Measurements from ENCODE around the gene TM4SF20. TPM values are rescaled to one million over a fixed set of nuclear protein-coding genes. Genes with fewer than 3 reads are reported as not detected.

TM4SF20 gene
- total RNA-seq, 1 donor from 2014 or later: not detected

DNA sequence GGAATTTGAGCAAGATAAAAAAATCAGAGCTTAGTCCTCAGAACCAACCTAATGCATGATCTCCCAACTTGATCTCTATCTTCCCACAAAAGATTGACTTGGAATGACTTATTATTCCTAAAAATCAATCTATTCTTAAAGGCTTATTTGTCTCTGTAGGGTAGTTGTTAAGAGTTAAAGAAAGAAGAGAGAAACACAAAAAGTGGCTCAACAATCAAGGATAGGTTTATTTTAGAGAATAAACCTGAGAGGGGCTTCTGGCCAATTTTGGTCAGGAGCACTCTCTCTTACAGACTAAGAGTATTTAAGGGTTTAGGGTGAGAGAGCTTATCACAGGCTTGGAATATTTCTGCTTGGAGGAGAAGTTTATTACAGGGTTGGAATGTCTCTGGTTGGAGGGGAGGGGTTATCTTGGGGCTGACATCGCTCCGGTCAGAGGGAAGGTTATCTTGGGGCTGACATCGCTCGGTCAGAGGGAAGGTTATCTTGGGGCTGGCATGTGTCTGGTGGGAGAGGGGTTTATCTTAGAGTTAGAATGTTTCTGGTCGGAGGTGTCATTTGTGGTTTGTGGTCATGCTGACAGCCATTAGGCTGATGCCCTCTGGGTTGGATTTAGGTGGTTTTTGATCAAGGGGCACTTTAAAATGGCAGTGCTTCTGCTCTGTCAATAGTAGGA is 56.4 kb downstream of the TM4SF20 start:
- no peaks in the 10 kb centered on the region for H3K36me3 ChIP-seq (ENCODE audit: control insufficient read depth, insufficient read depth, low read length)
- TF ChIP-seq, protein P1, sequence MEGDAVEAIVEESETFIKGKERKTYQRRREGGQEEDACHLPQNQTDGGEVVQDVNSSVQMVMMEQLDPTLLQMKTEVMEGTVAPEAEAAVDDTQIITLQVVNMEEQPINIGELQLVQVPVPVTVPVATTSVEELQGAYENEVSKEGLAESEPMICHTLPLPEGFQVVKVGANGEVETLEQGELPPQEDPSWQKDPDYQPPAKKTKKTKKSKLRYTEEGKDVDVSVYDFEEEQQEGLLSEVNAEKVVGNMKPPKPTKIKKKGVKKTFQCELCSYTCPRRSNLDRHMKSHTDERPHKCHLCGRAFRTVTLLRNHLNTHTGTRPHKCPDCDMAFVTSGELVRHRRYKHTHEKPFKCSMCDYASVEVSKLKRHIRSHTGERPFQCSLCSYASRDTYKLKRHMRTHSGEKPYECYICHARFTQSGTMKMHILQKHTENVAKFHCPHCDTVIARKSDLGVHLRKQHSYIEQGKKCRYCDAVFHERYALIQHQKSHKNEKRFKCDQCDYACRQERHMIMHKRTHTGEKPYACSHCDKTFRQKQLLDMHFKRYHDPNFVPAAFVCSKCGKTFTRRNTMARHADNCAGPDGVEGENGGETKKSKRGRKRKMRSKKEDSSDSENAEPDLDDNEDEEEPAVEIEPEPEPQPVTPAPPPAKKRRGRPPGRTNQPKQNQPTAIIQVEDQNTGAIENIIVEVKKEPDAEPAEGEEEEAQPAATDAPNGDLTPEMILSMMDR (IDR thresholded peaks at IDR 0.05; ENCODE audit: insufficient read depth, low read length, severe bottlenecking): no peak
- no peak for FAIRE-seq
- H3K4me3 ChIP-seq (ENCODE audit: low read depth, low read length): no peak overlapping the region
- no peaks in the 10 kb centered on the region for H3K27me3 ChIP-seq (ENCODE audit: control insufficient read depth, insufficient read depth, low read length)
- no peak for DNase-seq (ENCODE audit: low read depth)

DNA sequence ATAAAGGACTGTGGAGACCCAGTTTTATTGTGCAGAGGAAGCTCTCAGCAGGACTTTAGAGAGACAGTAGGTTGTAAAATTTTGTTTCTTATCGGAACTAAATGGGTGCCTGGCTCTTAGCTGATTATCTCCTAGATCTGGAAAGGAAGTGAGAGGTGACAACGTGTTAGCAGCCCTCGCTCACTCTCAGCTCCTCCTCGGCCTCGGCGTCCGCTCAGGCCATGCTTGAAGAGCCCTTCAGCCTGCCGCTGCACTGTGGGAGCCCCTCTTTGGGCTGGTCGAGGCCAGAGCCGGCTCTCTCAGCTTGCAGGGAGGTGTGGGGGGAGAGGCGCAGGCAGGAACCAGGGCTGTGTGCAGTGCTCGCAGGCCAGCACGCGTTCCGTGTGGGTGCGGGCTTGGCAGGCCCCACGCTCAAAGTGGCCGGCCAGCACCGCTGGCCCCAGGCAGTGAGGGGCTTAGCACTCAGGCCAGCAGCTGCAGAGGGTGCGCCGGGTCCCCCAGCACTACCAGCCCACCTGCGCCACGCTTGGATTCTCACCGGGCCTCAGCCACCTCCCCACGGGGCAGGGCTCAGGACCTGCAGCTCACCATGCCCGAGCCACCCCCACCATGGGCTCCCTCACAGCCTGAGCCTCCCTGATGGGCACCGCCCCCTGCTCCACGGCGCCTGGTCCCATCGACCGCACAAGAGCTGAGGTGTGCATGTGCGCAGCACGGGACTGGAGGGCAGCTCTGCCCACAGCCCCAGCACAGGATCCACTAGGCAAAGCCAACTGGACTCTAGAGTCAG is 58.6 kb downstream of the TM4SF20 start:
- Histone ChIP-seq H3K36me3 (ENCODE audit: control insufficient read depth, insufficient read depth, low read length) (no peaks in the 10 kb centered on the region), H3K4me3 (ENCODE audit: low read depth, low read length) (no peak overlapping the region), H3K27me3 (ENCODE audit: control insufficient read depth, insufficient read depth, low read length) (no peaks in the 10 kb centered on the region)
- DNase-seq (ENCODE audit: low read depth) (no peak), FAIRE-seq (no peak)
- TF ChIP-seq, protein P1 (IDR thresholded peaks at IDR 0.05; ENCODE audit: insufficient read depth, low read length, severe bottlenecking): no peak

DNA sequence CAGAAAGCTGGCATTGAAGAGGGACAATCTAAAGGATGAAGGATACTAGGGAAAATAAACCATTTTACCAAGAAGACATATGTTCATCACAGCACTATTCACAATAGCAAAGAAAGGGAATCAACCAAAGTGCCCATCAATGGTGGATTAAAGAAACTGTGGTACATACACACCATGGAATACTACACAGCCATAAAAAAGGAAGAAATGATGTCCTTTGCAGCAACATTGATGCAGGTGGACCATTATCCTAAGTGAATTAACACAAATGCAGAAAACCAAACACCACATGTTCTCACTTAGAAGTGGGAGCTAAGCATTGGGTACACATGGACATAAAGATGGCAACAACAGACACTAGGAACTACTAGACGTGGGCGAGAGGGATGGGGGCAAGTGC is 61.3 kb downstream of the TM4SF20 start:
- no peaks in the 10 kb centered on the region for H3K27me3 ChIP-seq (ENCODE audit: control insufficient read depth, insufficient read depth, low read length)
- H3K4me3 ChIP-seq (ENCODE audit: low read depth, low read length): no peak overlapping the region
- TF ChIP-seq, protein P1 (IDR thresholded peaks at IDR 0.05; ENCODE audit: insufficient read depth, low read length, severe bottlenecking): no peak
- H3K36me3 ChIP-seq (ENCODE audit: control insufficient read depth, insufficient read depth, low read length): no peaks in the 10 kb centered on the region
- FAIRE-seq (no peak), DNase-seq (ENCODE audit: low read depth) (no peak)

DNA sequence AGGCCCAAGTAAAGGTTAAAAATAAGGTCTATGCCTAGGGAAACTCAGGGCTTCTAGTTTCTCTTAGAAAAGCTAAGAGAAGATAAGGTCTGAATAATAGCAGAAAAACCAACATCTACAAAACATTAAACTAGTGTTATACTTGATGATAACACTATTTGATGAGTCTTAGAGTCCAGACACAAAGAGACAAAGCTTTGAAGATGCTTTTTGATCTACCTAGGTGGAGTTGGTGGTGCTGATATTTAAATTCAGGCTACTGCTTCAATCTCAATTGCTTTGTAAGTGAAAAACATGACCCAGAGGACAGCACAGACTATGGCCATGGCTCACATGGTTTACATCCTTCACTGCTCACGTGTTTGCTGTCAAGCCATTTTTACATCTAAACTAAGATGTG is 65.8 kb downstream of the TM4SF20 start:
- DNase-seq (ENCODE audit: low read depth): no peak
- H3K36me3 ChIP-seq (ENCODE audit: control insufficient read depth, insufficient read depth, low read length): no peaks in the 10 kb centered on the region
- H3K4me3 ChIP-seq (ENCODE audit: low read depth, low read length): no peak overlapping the region
- no peaks in the 10 kb centered on the region for H3K27me3 ChIP-seq (ENCODE audit: control insufficient read depth, insufficient read depth, low read length)
- TF ChIP-seq, protein P1 (IDR thresholded peaks at IDR 0.05; ENCODE audit: insufficient read depth, low read length, severe bottlenecking): no peak
- no peak for FAIRE-seq

DNA sequence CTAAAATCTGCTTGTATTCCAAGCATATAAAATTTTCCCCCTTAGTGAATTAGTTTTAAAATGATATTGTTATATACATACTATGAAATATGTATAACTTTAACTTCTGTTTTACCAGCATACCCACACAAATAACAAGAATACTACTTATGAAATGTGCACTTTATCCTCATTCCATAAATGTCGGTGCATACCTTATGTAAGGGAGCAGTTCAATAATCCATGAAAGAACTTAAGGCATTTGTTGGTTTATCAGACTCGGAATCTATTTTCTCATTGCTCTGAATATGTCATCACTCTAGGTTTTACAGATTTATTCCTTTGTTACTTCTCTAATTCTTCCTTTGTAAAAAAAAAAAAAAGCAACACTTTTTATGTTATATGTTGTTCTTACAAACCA is 66.5 kb downstream of the TM4SF20 start:
- no peak for FAIRE-seq

More for the DNA sequence above, 66.5 kb downstream of the TM4SF20 start:
- TF ChIP-seq, protein P1 (IDR thresholded peaks at IDR 0.05; ENCODE audit: insufficient read depth, low read length, severe bottlenecking): no peak
- H3K27me3 ChIP-seq (ENCODE audit: control insufficient read depth, insufficient read depth, low read length): no peaks in the 10 kb centered on the region
- H3K4me3 ChIP-seq (ENCODE audit: low read depth, low read length): no peak overlapping the region
- no peak for DNase-seq (ENCODE audit: low read depth)
- H3K36me3 ChIP-seq (ENCODE audit: control insufficient read depth, insufficient read depth, low read length): no peaks in the 10 kb centered on the region

Other genes starting within 250 kb of the TM4SF20 start
- under 0.01 and 0.13 TPM in 2 replicates for gene COL4A4, start 215.1 kb downstream of the TM4SF20 start, total RNA-seq
- gene COL4A3, start 214.7 kb downstream of the TM4SF20 start, total RNA-seq: under 0.01 and 0.26 TPM in 2 replicates
- 63.4 and 68.2 TPM in 2 replicates for gene MFF, start 54.1 kb downstream of the TM4SF20 start, total RNA-seq
- not detected in 2 replicates for gene SCYGR1, start 8.6 kb upstream of the TM4SF20 start, total RNA-seq
- gene AGFG1, start 92.8 kb upstream of the TM4SF20 start, total RNA-seq: 52.0 and 54.8 TPM in 2 replicates
- gene SCYGR2, start 219.6 kb upstream of the TM4SF20 start, total RNA-seq: not detected in 2 replicates
- not detected in 2 replicates for gene SCYGR3, start 235.5 kb upstream of the TM4SF20 start, total RNA-seq
- not detected in 2 replicates for gene SCYGR4, start 238.2 kb upstream of the TM4SF20 start, total RNA-seq